ENCODE data around the gene APOBEC3H.
A peak's percentile ranks its signal among the peaks of the same experiment; 100 is the strongest.

The APOBEC3H gene

GRCh38 chr22:39114112-39114511 lies 17.1 kb downstream of the APOBEC3H start:
- DNase-seq: no peak

GRCh38 chr22:39115570-39115969 lies 18.5 kb downstream of the APOBEC3H start:
- DNase-seq: no peak

- no peak for DNase-seq
Measured at GRCh38 chr22:39115977-39116621, 19.1 kb downstream of the APOBEC3H start.

GRCh38 chr22:39117585-39118191 lies 20.6 kb downstream of the APOBEC3H start:
- DNase-seq: peak; percentile 65

- DNase-seq: no peak
Measured at GRCh38 chr22:39120983-39121382, 23.9 kb downstream of the APOBEC3H start.

GRCh38 chr22:39122772-39123470 lies 25.9 kb downstream of the APOBEC3H start:
- no peak for DNase-seq

- no peak for DNase-seq
Measured at GRCh38 chr22:39123751-39124581, 26.9 kb downstream of the APOBEC3H start.

- DNase-seq: peak; percentile 75
Measured at GRCh38 chr22:39125622-39126021, 28.6 kb downstream of the APOBEC3H start.

GRCh38 chr22:39128508-39128907 lies 31.5 kb downstream of the APOBEC3H start:
- peak; percentile 91 for DNase-seq

- no peak for DNase-seq
Measured at GRCh38 chr22:39129081-39129480, 32.0 kb downstream of the APOBEC3H start.

GRCh38 chr22:39129746-39130145 lies 32.7 kb downstream of the APOBEC3H start:
- no peak for DNase-seq

GRCh38 chr22:39130152-39130704 lies 33.2 kb downstream of the APOBEC3H start:
- DNase-seq: no peak

- no peak for DNase-seq
Measured at GRCh38 chr22:39130892-39131855, 34.1 kb downstream of the APOBEC3H start.

- DNase-seq: no peak
Measured at GRCh38 chr22:39132281-39132680, 35.2 kb downstream of the APOBEC3H start.

- no peak for DNase-seq
Measured at GRCh38 chr22:39132871-39133524, 36.0 kb downstream of the APOBEC3H start.

GRCh38 chr22:39133871-39134270 lies 36.8 kb downstream of the APOBEC3H start:
- DNase-seq: no peak

- no peak for DNase-seq
Measured at GRCh38 chr22:39134366-39135091, 37.5 kb downstream of the APOBEC3H start.

- DNase-seq: peak; percentile 81
Measured at GRCh38 chr22:39135092-39135896, 38.2 kb downstream of the APOBEC3H start.

GRCh38 chr22:39136317-39136716 lies 39.3 kb downstream of the APOBEC3H start:
- DNase-seq: no peak

Data from RPMI8226 (cell line).